ENCODE measurements around the gene MBTPS1. TPM values are rescaled to one million over a fixed set of nuclear protein-coding genes. Genes with fewer than 3 reads are reported as not detected.

The MBTPS1 gene
- total and polyA plus RNA-seq, 2 experiments from 2014 or later: 61.0 to 69.7 TPM

DNA sequence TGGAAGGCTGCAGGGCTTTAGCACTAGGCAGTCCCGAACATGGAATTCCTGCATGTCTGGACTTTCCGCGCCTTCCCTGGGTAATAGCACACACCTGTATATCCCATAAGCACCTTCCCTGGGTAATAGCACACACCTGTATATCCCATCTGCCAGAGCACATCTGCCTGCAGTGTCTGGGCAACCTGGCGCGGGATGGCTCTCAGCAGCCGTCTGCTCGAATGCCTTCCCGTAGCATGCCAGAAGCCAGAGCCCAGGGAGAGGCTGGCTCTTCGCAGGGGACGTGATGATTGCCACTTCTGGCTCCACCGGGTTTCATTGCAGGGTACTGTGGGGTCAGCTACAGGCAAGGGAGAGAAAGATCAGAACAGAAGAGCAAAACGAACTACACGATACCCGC lies 21.3 kb downstream of the MBTPS1 start:
- DNase-seq (ENCODE audit: low read depth in 1 of 2, low spot score in 1 of 2): no peak
- no peaks in the 10 kb centered on the region for H3K27me3 ChIP-seq
- no peak overlapping the region for H3K27ac ChIP-seq
- TF ChIP-seq, protein P1, sequence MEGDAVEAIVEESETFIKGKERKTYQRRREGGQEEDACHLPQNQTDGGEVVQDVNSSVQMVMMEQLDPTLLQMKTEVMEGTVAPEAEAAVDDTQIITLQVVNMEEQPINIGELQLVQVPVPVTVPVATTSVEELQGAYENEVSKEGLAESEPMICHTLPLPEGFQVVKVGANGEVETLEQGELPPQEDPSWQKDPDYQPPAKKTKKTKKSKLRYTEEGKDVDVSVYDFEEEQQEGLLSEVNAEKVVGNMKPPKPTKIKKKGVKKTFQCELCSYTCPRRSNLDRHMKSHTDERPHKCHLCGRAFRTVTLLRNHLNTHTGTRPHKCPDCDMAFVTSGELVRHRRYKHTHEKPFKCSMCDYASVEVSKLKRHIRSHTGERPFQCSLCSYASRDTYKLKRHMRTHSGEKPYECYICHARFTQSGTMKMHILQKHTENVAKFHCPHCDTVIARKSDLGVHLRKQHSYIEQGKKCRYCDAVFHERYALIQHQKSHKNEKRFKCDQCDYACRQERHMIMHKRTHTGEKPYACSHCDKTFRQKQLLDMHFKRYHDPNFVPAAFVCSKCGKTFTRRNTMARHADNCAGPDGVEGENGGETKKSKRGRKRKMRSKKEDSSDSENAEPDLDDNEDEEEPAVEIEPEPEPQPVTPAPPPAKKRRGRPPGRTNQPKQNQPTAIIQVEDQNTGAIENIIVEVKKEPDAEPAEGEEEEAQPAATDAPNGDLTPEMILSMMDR (IDR thresholded peaks at IDR 0.05; ENCODE audit: low read depth, low read length): no peak
- H3K36me3 ChIP-seq: peaks cover 70% of the 10 kb centered on the region
- no peaks in the 10 kb centered on the region for H3K4me1 ChIP-seq (ENCODE audit: low read depth)
- no peak overlapping the region for H3K4me3 ChIP-seq
- no peaks in the 10 kb centered on the region for H3K9me3 ChIP-seq (ENCODE audit: low read depth)

DNA sequence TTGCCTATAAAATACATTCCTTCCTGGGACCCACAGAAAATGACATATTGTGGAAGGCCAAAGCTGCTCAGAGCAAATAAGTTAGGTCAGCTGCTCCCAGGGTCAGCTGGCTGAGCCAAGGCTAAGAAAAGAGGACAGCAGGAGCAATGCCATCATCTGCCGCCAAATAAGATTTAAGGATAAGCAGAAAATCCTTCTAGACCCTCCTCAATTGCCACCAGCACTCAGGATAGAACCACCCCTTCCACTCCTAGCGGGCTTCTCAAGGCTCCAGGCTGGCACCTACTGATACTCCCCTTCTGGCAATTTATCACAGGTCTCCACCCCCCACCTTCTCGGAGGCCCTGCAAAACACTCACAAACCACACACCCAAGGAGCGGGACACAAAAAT lies 22.9 kb downstream of the MBTPS1 start:
- no peaks in the 10 kb centered on the region for H3K4me1 ChIP-seq (ENCODE audit: low read depth)
- DNase-seq (ENCODE audit: low read depth in 1 of 2, low spot score in 1 of 2): no peak
- H3K9me3 ChIP-seq (ENCODE audit: low read depth): no peaks in the 10 kb centered on the region
- TF ChIP-seq, protein P1 (IDR thresholded peaks at IDR 0.05; ENCODE audit: low read depth, low read length): no peak
- H3K27ac ChIP-seq: no peak overlapping the region
- H3K36me3 ChIP-seq: peaks cover 78% of the 10 kb centered on the region
- no peaks in the 10 kb centered on the region for H3K27me3 ChIP-seq
- no peak overlapping the region for H3K4me3 ChIP-seq

GRCh38 chr16:84093120-84093878 lies 23.4 kb downstream of the MBTPS1 start:
- H3K27me3 ChIP-seq: no peaks in the 10 kb centered on the region
- TF ChIP-seq, protein P1 (IDR thresholded peaks at IDR 0.05; ENCODE audit: low read depth, low read length): no peak
- no peaks in the 10 kb centered on the region for H3K9me3 ChIP-seq (ENCODE audit: low read depth)
- H3K36me3 ChIP-seq: peaks cover 75% of the 10 kb centered on the region
- no peak for DNase-seq (ENCODE audit: low read depth in 1 of 2, low spot score in 1 of 2)
- H3K4me3 ChIP-seq: no peak overlapping the region
- H3K27ac ChIP-seq: no peak overlapping the region
- H3K4me1 ChIP-seq (ENCODE audit: low read depth): no peaks in the 10 kb centered on the region

DNA sequence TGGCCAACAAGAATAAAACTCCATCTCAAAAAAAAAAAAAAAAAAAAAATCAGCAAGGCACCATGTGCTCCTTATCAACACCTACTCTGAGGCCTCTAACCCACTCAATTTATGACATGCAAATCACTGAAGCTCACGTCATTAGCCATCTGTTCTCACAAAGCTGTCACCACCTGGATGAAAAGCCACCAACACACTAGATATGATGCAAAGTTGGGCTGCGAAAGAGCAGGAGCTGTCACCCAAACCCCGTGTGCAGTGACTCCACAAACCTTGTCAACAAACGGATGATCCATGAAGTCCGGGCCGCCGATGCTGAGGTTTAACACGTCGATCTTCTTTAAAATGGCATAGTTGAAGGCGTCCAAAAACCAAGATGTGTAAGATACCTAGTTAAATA lies 25.3 kb downstream of the MBTPS1 start:
- no peak for DNase-seq (ENCODE audit: low read depth in 1 of 2, low spot score in 1 of 2)
- TF ChIP-seq, protein P1 (IDR thresholded peaks at IDR 0.05; ENCODE audit: low read depth, low read length): no peak
- H3K27me3 ChIP-seq: no peaks in the 10 kb centered on the region
- peaks cover 71% of the 10 kb centered on the region for H3K36me3 ChIP-seq
- no peak overlapping the region for H3K4me3 ChIP-seq
- no peak overlapping the region for H3K27ac ChIP-seq
- no peaks in the 10 kb centered on the region for H3K4me1 ChIP-seq (ENCODE audit: low read depth)
- no peaks in the 10 kb centered on the region for H3K9me3 ChIP-seq (ENCODE audit: low read depth)

GRCh38 chr16:84090211-84090610 lies 26.5 kb downstream of the MBTPS1 start:
- Histone ChIP-seq H3K4me1 (ENCODE audit: low read depth) (no peaks in the 10 kb centered on the region), H3K36me3 (peaks cover 67% of the 10 kb centered on the region), H3K4me3 (no peak overlapping the region), H3K27me3 (no peaks in the 10 kb centered on the region), H3K9me3 (ENCODE audit: low read depth) (no peaks in the 10 kb centered on the region), H3K27ac (no peak overlapping the region)
- TF ChIP-seq, protein P1 (IDR thresholded peaks at IDR 0.05; ENCODE audit: low read depth, low read length): no peak
- DNase-seq (ENCODE audit: low read depth in 1 of 2, low spot score in 1 of 2): no peak

Data from cardiac muscle cell (in vitro differentiated cells and primary cell).